ENCODE data around the gene DHCR7.
A peak's percentile ranks its signal among the peaks of the same experiment; 100 is the strongest.

DHCR7 gene

GRCh38 chr11:71448257-71449171, at the start of gene DHCR7:
TSS of gene DHCR7 (minus strand) at chr11:71448393. CDS start at chr11:71444952, 3,441 bp downstream.
- Histone ChIP-seq H3K27me3 (no peaks in the 10 kb centered on the region), H3K36me3 (peaks cover 9 to 37% (median 35%) of the 10 kb centered on the region in 11 experiments; a peak in 21 of 22 replicates), H3K4me1 (peaks cover 37 to 61% (median 57%) of the 10 kb centered on the region in 10 experiments), H3K27ac (peak within 1 kb of the TSS; percentile 22 to 80 (median 76); a peak in 21 of 22 replicates), H3K4me2 (peak within 1 kb of the TSS; percentile 88 to 100 (median 99)), H4K20me1 (peaks cover 0 to 10% (median 3%) of the 10 kb centered on the region in 11 experiments; a peak in 9 of 22 replicates), H3K9me3 (replicated peaks in 1 of 11) (peaks cover 10 to 20% (median 17%) of the 10 kb centered on the region in 11 experiments; a peak in 21 of 22 replicates), H3K9ac (peak within 1 kb of the TSS; percentile 72 to 87 (median 80)), H3K4me3 (peak within 1 kb of the TSS; percentile 68 to 93 (median 83))
- TF ChIP-seq Cebpa-rat (IDR thresholded peaks at IDR 0.05), result no peak

GRCh38 chr11:71496421-71496820, 48.2 kb upstream of the DHCR7 start:
- Histone ChIP-seq H3K27ac (peak overlapping the region in 1 of 11 experiments; percentile 32; a peak in 2 of 22 replicates), H3K4me2 (peak overlapping the region in 1 of 11 experiments; percentile 68; a peak in 2 of 22 replicates), H4K20me1 (peaks cover 0 to 2% (median 0%) of the 10 kb centered on the region in 11 experiments; a peak in 1 of 22 replicates), H3K9ac (no peak overlapping the region), H3K4me1 (peaks cover 25 to 73% (median 61%) of the 10 kb centered on the region in 10 experiments), H3K9me3 (replicated peaks in 1 of 11) (peaks cover 6 to 56% (median 35%) of the 10 kb centered on the region in 11 experiments), H3K4me3 (no peak overlapping the region), H3K27me3 (no peaks in the 10 kb centered on the region), H3K36me3 (peaks cover 90 to 100% (median 100%) of the 10 kb centered on the region in 11 experiments)
- TF ChIP-seq Cebpa-rat (IDR thresholded peaks at IDR 0.05), result no peak

- no peaks in the 10 kb centered on the region for H3K27me3 ChIP-seq
- 0 out of 22 replicates have a peak overlapping the region, but pooled peaks of 1 of the 11 experiments have one; percentile 15 for H3K9ac ChIP-seq
- no peak overlapping the region for H3K4me3 ChIP-seq
- H3K27ac ChIP-seq, result peak overlapping the region in 3 of 11 experiments; percentile 36 to 60 (median 44); a peak in 7 of 22 replicates
- peaks cover 25 to 65% (median 52%) of the 10 kb centered on the region in 10 experiments for H3K4me1 ChIP-seq
- H3K9me3 ChIP-seq (replicated peaks in 1 of 11), result peaks cover 6 to 56% (median 35%) of the 10 kb centered on the region in 11 experiments
- peaks cover 0 to 8% (median 0%) of the 10 kb centered on the region in 11 experiments; a peak in 2 of 22 replicates for H4K20me1 ChIP-seq
- H3K36me3 ChIP-seq, result peaks cover 91 to 100% (median 100%) of the 10 kb centered on the region in 11 experiments
- no peak for TF ChIP-seq Cebpa-rat (IDR thresholded peaks at IDR 0.05)
- H3K4me2 ChIP-seq, result peak overlapping the region in 8 of 11 experiments; percentile 7 to 78 (median 68); a peak in 14 of 22 replicates
Measured at GRCh38 chr11:71495286-71496230, 47.4 kb upstream of the DHCR7 start.

- Histone ChIP-seq H3K4me1 (peaks cover 15 to 48% (median 37%) of the 10 kb centered on the region in 10 experiments), H3K27ac (peak overlapping the region in 1 of 11 experiments; percentile 9; a peak in 1 of 22 replicates), H3K9me3 (replicated peaks in 1 of 11) (peaks cover 6 to 26% (median 17%) of the 10 kb centered on the region in 11 experiments), H3K9ac (no peak overlapping the region), H3K36me3 (peaks cover 77 to 97% (median 93%) of the 10 kb centered on the region in 11 experiments), H3K27me3 (no peaks in the 10 kb centered on the region), H4K20me1 (peaks cover 0 to 33% (median 0%) of the 10 kb centered on the region in 11 experiments; a peak in 3 of 22 replicates), H3K4me2 (no peak overlapping the region), H3K4me3 (no peak overlapping the region)
- TF ChIP-seq Cebpa-rat (IDR thresholded peaks at IDR 0.05), result no peak
Measured at GRCh38 chr11:71491940-71492339, 43.7 kb upstream of the DHCR7 start.

GRCh38 chr11:71491531-71491930, 43.3 kb upstream of the DHCR7 start:
- Histone ChIP-seq H3K9me3 (replicated peaks in 1 of 11) (peaks cover 6 to 22% (median 13%) of the 10 kb centered on the region in 11 experiments), H3K4me2 (no peak overlapping the region), H3K36me3 (peaks cover 74 to 97% (median 92%) of the 10 kb centered on the region in 11 experiments), H3K4me1 (peaks cover 15 to 45% (median 36%) of the 10 kb centered on the region in 10 experiments), H3K27ac (peak overlapping the region in 1 of 11 experiments; percentile 9; a peak in 1 of 22 replicates), H3K27me3 (no peaks in the 10 kb centered on the region), H3K9ac (no peak overlapping the region), H4K20me1 (peaks cover 0 to 33% (median 0%) of the 10 kb centered on the region in 11 experiments; a peak in 3 of 22 replicates), H3K4me3 (no peak overlapping the region)
- TF ChIP-seq Cebpa-rat (IDR thresholded peaks at IDR 0.05), result no peak

- Histone ChIP-seq H4K20me1 (peaks cover 0 to 33% (median 0%) of the 10 kb centered on the region in 11 experiments; a peak in 4 of 22 replicates), H3K9ac (no peak overlapping the region)
Measured at GRCh38 chr11:71490731-71491390, 42.7 kb upstream of the DHCR7 start.

GRCh38 chr11:71490044-71490730, 42.0 kb upstream of the DHCR7 start:
- no peak for TF ChIP-seq Cebpa-rat (IDR thresholded peaks at IDR 0.05)
- peaks cover 15 to 33% (median 30%) of the 10 kb centered on the region in 10 experiments for H3K4me1 ChIP-seq
- peaks cover 74 to 97% (median 92%) of the 10 kb centered on the region in 11 experiments for H3K36me3 ChIP-seq
- peaks cover 0 to 34% (median 0%) of the 10 kb centered on the region in 11 experiments; a peak in 4 of 22 replicates for H4K20me1 ChIP-seq
- H3K4me2 ChIP-seq, result 0 out of 22 replicates have a peak overlapping the region, but pooled peaks of 1 of the 11 experiments have one; percentile 45
- no peak overlapping the region for H3K4me3 ChIP-seq
- no peaks in the 10 kb centered on the region for H3K27me3 ChIP-seq
- H3K27ac ChIP-seq, result no peak overlapping the region; a peak in 1 of 22 replicates
- H3K9ac ChIP-seq, result no peak overlapping the region
- peaks cover 0 to 8% (median 0%) of the 10 kb centered on the region in 11 experiments; a peak in 3 of 22 replicates for H3K9me3 ChIP-seq (replicated peaks in 1 of 11)

More at GRCh38 chr11:71490731-71491390, 42.7 kb upstream of the DHCR7 start:
- Histone ChIP-seq H3K27ac (0 out of 22 replicates have a peak overlapping the region, but pooled peaks of 1 of the 11 experiments have one; percentile 9), H3K4me1 (peaks cover 15 to 39% (median 35%) of the 10 kb centered on the region in 10 experiments), H3K36me3 (peaks cover 74 to 97% (median 92%) of the 10 kb centered on the region in 11 experiments), H3K4me3 (no peak overlapping the region), H3K4me2 (no peak overlapping the region), H3K9me3 (replicated peaks in 1 of 11) (peaks cover 4 to 15% (median 6%) of the 10 kb centered on the region in 11 experiments; a peak in 20 of 22 replicates), H3K27me3 (no peaks in the 10 kb centered on the region)
- TF ChIP-seq Cebpa-rat (IDR thresholded peaks at IDR 0.05), result no peak

Data from BLaER1 treated with 17β-estradiol and CSF1 and Interleukin-3, amounts not matched to agents 10 nM and 100 nM (cell line).